Activated naive CD8-positive, alpha-beta T cell treated with anti-CD3 and anti-CD28 coated beads, Interleukin-2, amount 50 U/mL, for 16 hours (primary cell): Measurements from ENCODE around the gene PLCH1.
"Not testable (repeated sequence)": the region's sequence is repeated elsewhere in the genome, so short reads cannot be mapped to it uniquely, and the experiment has no call there.

Experiments
- DNase-seq: peaks from one replicate; pipeline ENCODE4 v3.0.0-alpha.2; 2020; ENCODE audit warnings: low read depth, low spot score

PLCH1 gene

DNA sequence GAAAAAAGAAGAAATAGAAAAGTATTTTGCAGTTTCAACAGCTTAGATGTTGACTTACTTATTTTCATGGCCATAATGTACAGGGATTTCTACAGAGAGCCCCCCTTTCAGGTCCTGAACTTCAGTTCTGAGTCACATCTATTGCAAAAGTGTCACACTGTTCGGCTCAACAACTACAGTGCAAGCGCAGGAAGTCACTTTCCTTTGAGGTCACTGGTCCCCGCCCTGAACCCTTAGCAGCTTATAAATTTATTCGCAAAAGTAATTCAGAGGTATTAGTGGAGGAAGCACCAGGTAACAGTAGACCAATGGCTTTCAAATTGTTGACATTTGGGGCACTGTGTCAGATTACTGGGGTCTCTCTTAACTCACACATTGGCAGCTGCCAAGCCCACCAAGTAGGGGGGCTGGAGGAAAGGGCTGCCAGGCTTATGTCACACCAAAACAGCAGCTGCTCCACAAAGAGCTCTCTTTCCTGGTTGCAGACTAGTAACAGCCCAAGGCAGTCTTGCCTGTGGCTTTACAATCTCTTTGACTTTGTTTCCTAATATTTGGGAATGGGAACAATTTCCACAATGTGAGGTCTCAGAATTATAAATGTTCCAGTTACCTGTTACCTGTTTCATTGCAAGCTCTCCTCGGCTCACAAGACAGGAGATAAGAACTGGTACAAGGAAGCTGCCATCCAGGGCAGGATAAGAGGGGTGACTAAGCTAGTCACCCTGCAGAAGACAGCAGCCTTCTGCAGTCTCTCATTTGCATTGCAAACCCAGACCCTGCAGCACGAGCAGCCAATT is 321.1 kb downstream of the PLCH1 start:
- DNase-seq: no peak

GRCh38 chr3:155420881-155421486 is 323.9 kb downstream of the PLCH1 start:
- no peak for DNase-seq

DNA sequence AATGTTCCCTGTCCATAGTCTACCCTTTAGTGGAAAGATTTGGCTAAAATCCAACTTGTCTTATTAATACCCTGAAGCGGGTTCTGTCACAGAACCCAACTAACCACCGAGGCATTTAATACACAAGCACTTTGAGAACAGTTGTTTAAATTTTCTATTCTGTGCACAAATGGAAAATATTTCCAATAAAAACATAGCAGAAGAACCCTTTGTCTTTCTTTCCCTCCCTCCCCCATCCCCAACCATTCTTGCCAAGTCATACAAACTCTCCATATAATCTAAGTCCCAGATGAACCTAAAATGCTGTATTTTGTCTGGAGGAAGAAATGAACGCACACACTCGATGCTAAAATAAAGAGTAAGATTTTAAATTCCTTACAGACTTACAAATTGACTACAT is 324.5 kb downstream of the PLCH1 start:
- DNase-seq: no peak

GRCh38 chr3:155418407-155418806 is 326.5 kb downstream of the PLCH1 start:
- DNase-seq: no peak

- DNase-seq: no peak
Measured at GRCh38 chr3:155417119-155417517, 327.8 kb downstream of the PLCH1 start.

- DNase-seq: no peak
Measured at GRCh38 chr3:155416500-155417118, 328.3 kb downstream of the PLCH1 start.

GRCh38 chr3:155412904-155413303 is 332.0 kb downstream of the PLCH1 start:
- DNase-seq: no peak

GRCh38 chr3:155411500-155412223 is 333.2 kb downstream of the PLCH1 start:
- DNase-seq: no peak

GRCh38 chr3:155409336-155409735 is 335.5 kb downstream of the PLCH1 start:
- no peak for DNase-seq

DNA sequence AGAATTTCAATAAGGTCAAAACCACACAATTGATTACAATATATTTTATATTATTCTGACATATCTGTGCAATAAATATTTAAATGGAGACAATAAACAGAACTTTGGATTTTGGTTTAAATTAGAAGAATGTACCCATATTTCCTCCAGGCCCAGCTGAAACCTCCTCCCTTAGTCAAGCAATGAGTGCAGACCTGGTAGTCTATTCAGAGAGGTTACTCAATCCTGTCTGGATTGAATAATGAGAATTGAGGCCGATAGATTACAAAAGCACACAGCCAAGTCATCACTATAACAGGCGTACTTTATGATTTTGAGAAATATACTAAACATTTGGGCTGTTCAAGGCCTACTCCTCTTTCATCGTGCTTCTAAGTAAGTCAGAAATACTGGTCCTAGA is 336.9 kb downstream of the PLCH1 start:
- DNase-seq: no peak

DNA sequence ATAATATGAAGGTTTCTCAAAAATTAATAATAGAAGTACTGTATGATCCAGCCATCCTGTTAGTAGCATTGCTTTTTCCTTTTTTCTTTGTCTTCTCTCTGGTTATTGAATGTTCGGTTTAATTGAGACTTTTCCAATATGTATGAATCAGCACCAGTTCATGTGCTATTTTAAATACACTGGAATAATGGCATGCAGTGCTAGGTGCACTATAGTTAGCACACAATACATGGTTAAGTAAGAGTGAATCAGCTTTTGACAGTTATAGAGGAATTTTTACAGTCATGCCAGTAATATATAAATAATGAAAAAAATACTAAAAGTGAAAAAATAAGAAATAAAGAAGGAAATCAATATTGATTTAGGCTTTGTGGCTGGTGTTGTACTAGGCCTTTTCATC is 337.5 kb downstream of the PLCH1 start:
- no peak for DNase-seq

DNA sequence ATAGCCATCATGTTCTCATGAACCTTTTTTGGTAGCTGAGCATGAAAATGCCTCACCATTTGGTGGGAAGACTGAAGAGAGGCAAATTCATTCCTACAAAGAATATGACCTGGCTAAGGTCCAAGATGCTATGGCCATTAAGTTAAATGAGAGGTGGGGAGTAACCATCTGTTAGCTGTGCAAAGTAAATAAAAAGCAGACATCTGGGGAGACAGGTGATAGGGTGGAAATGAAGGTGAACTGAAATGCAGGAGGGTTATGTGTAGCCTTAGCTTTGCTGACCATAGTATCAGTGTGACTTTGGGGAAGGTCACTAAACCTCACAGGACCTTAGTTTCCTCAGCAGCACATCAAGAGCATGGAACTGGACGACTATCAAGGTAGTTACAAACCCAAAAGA is 340.4 kb downstream of the PLCH1 start:
- no peak for DNase-seq

DNA sequence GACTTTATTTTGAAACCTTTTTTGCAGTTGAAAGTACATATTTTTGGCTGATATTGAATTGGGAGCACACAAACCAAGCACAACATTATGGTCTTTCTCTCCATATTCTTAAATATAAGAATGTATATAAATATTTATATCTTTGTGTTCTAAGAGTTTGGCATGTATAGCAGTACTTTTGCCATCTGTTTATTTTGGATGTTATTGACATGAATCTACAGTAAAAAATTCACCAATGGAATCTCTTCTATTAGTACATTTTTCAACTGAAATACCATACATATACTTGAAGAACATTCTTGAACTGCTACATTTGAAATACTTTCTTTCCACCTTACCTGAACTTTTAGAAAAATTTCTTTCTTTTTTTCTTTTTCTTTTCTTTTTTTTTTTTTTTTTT is 342.2 kb downstream of the PLCH1 start:
- DNase-seq: no peak

GRCh38 chr3:155398046-155398445 is 346.8 kb downstream of the PLCH1 start:
- no peak for DNase-seq

DNA sequence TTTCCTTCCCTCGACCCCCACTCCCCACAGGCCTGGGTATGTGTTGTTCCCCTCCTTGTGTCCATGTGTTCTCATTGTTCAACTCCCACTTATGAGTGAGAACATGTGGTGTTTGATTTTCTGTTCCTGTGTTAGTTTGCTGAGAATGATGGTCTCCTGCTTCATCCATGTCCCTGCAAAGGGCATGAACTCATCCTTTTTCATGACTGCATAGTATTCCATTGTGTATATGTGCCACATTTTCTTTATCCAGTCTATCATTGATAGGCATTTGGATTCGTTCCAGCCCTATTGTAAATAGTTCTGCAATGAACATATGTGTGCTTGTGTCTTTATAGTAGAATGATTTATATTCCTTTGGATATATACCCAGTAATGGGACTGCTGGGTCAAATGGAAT is 350.0 kb downstream of the PLCH1 start:
- DNase-seq: not testable (repeated sequence)

DNA sequence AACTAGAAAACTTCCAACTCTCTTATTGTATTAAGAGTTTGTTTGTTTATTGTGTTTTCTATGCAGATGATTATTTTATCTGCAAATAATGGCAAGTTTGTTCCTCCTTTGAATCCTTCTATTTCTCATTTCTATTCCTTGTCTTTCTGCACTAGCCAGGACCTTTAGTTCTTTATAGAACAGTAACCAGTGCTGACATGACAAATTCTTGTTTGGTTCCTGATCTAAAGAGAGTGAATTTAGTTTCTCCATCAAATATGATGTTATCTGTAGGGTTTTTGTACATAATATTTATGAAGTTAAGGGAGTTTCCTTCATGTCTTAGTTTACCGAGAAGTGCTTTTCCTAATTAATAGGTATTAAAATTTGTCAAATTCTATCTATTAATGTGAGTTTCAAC is 350.6 kb downstream of the PLCH1 start:
- DNase-seq: no peak

GRCh38 chr3:155393316-155393715 is 351.6 kb downstream of the PLCH1 start:
- no peak for DNase-seq

GRCh38 chr3:155392138-155392537 is 352.7 kb downstream of the PLCH1 start:
- no peak for DNase-seq

- no peak for DNase-seq
Measured at GRCh38 chr3:155391551-155391958, 353.3 kb downstream of the PLCH1 start.

DNA sequence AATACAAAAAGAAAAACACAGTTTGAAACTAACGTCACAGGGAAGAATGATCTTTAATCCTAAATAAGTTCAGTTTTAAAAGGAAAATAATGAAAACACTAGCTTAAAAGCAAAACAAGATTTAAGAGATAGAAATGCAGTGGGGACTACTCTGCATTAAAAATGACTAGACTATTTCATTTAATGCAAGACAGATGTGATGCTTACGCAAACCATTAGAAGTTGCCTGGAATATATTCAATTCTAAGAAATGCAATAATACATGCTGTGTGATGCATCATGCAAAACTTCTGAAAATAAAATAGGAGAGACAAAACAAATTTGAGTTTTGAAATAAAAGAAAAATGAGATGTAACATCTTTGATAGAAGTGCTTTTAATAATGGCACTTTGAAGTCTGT is 353.8 kb downstream of the PLCH1 start:
- DNase-seq: no peak

GRCh38 chr3:155390351-155390750 is 354.5 kb downstream of the PLCH1 start:
- no peak for DNase-seq

DNA sequence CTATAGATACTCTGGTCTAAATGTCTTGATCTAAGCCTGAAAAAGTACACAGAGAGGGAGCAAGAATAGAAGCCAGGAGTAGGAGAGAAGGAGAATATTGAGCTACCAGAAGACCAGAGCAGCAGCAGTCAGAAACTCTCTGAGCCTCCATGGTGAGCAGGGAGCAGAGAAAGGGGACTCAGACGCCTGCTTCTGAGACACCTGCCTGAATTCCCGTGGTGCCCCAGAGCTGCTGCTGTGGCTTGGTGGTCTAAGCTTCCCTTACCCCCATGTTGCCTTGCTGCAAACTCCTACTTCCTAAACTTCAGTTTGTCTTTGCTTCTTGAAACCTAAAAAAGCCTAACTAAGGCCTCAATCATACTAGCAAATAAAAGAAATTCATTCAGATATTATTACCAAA is 356.5 kb downstream of the PLCH1 start:
- no peak for DNase-seq
